H9 (cell line): ENCODE data around the gene ITGB8. TPM values are rescaled to one million over a fixed set of nuclear protein-coding genes. Genes with fewer than 3 reads are reported as not detected.

ENCODE experiments used
- DNase-seq: peaks from one replicate; pipeline ENCODE4 v3.0.0-alpha.2; 2017
- H2AFZ ChIP-seq: one replicate; pipeline ENCODE4 v1.6.1; 2013; ENCODE audit warnings: mild to moderate bottlenecking, low read length, control low read depth, moderate library complexity
- H2AK5ac ChIP-seq: 2 replicates; pipeline ENCODE4 v1.6.1; 2013; ENCODE audit warnings: low read length, control low read depth, mixed read lengths; ENCODE audit not compliant: insufficient read length
- H2BK120ac ChIP-seq: one replicate; pipeline ENCODE4 v1.6.1; 2013; ENCODE audit warnings: low read depth, mild to moderate bottlenecking, low read length, control low read depth, inconsistent platforms; ENCODE audit not compliant: poor library complexity, severe bottlenecking
- H2BK12ac ChIP-seq: 2 replicates; pipeline ENCODE4 v1.6.1; 2013; ENCODE audit warnings: low read length, control low read depth, mixed read lengths, low read depth; ENCODE audit not compliant: insufficient read length
- H2BK15ac ChIP-seq: 2 replicates; pipeline ENCODE4 v1.6.1; 2013; ENCODE audit warnings: low read depth, low read length, control low read depth
- H2BK20ac ChIP-seq: one replicate; pipeline ENCODE4 v1.6.1; 2013; ENCODE audit warnings: low read depth, mild to moderate bottlenecking, low read length, control low read depth, inconsistent platforms; ENCODE audit not compliant: poor library complexity, severe bottlenecking
- H2BK5ac ChIP-seq: 2 replicates; pipeline ENCODE4 v1.6.1; 2013; ENCODE audit warnings: low read length, control low read depth, mixed read lengths; ENCODE audit not compliant: insufficient read length
- H3K14ac ChIP-seq: 2 replicates; pipeline ENCODE4 v1.6.1; 2013; ENCODE audit warnings: low read length, control low read depth; ENCODE audit not compliant: insufficient read depth
- H3K18ac ChIP-seq: 2 replicates; pipeline ENCODE4 v1.6.1; 2013; ENCODE audit warnings: low read depth, mild to moderate bottlenecking, mixed read lengths, low read length, control low read depth; ENCODE audit not compliant: insufficient read length
- H3K23ac ChIP-seq: 2 replicates; pipeline ENCODE4 v1.6.1; 2013; ENCODE audit warnings: low read length, control low read depth, mixed read lengths, low read depth; ENCODE audit not compliant: insufficient read length
- H3K23me2 ChIP-seq: 2 replicates; pipeline ENCODE4 v1.6.1; 2013; ENCODE audit warnings: low read depth, mild to moderate bottlenecking, mixed read lengths, low read length, control low read depth; ENCODE audit not compliant: insufficient read length, poor library complexity, severe bottlenecking
- H3K27ac ChIP-seq: 2 replicates; pipeline ENCODE4 v1.5.1; 2013; ENCODE audit warnings: low read length, control low read depth, mixed read lengths, low read depth; ENCODE audit not compliant: insufficient read length
- H3K27me3 ChIP-seq: 2 replicates; pipeline ENCODE4 v1.6.1; 2013; ENCODE audit warnings: low read length, control low read depth, inconsistent platforms; ENCODE audit not compliant: insufficient read depth
- H3K4ac ChIP-seq: 2 replicates; pipeline ENCODE4 v1.6.1; 2013; ENCODE audit warnings: low read depth, mild to moderate bottlenecking, control low read depth, inconsistent platforms, low read length, moderate library complexity
- H3K4me1 ChIP-seq: 2 replicates; pipeline ENCODE4 v1.6.1; 2013; ENCODE audit warnings: low read length, control low read depth, inconsistent platforms; ENCODE audit not compliant: insufficient read depth
- H3K4me2 ChIP-seq: 2 replicates; pipeline ENCODE4 v1.6.1; 2013; ENCODE audit warnings: low read length, control low read depth, mixed read lengths; ENCODE audit not compliant: insufficient read length, insufficient read depth
- H3K56ac ChIP-seq: 2 replicates; pipeline ENCODE4 v1.6.1; 2013; ENCODE audit warnings: low read depth, mild to moderate bottlenecking, mixed read lengths, low read length, control low read depth; ENCODE audit not compliant: insufficient read length
- H3K79me1 ChIP-seq: 2 replicates; pipeline ENCODE4 v1.6.1; 2013; ENCODE audit warnings: low read depth, mild to moderate bottlenecking, moderate library complexity, low read length, control low read depth, inconsistent platforms; ENCODE audit not compliant: insufficient read depth, poor library complexity, severe bottlenecking
- H3K79me2 ChIP-seq: 2 replicates; pipeline ENCODE4 v1.6.1; 2013; ENCODE audit warnings: low read length, control low read depth, inconsistent platforms; ENCODE audit not compliant: insufficient read depth
- H3K9ac ChIP-seq: 2 replicates; pipeline ENCODE4 v1.6.1; 2013; ENCODE audit warnings: low read length, control low read depth, mixed read lengths; ENCODE audit not compliant: insufficient read length; ENCODE audit errors: extremely low read depth
- H3K9me3 ChIP-seq: one replicate; pipeline ENCODE4 v1.6.1; 2013; ENCODE audit warnings: low read depth, low read length, inconsistent platforms; ENCODE audit not compliant: control insufficient read depth
- H3T11ph ChIP-seq: one replicate; pipeline ENCODE4 v1.6.1; 2013; ENCODE audit warnings: mild to moderate bottlenecking, low read length, control low read depth, inconsistent platforms
- H4K20me1 ChIP-seq: one replicate; pipeline ENCODE4 v1.6.1; 2013; ENCODE audit not compliant: control insufficient read depth, insufficient read length, insufficient read depth
- H4K5ac ChIP-seq: 2 replicates; pipeline ENCODE4 v1.6.1; 2013; ENCODE audit warnings: low read depth, mild to moderate bottlenecking, mixed read lengths, low read length, control low read depth; ENCODE audit not compliant: insufficient read length
- H4K8ac ChIP-seq: replicated peaks from 2 replicates; pipeline ENCODE4 v1.6.1; 2013; ENCODE audit warnings: low read length, control low read depth, mixed read lengths, low read depth; ENCODE audit not compliant: insufficient read length
- H4K91ac ChIP-seq: 2 replicates; pipeline ENCODE4 v1.6.1; 2013; ENCODE audit warnings: low read depth, mild to moderate bottlenecking, moderate library complexity, mixed read lengths, low read length, control low read depth; ENCODE audit not compliant: insufficient read length
- H3K27ac Mint-ChIP-seq, 3 experiments: 2 replicates in 2 of 3; 3 replicates in 1 of 3; pipeline ENCODE4 v1.8.0; 2020 to 2021; ENCODE audit warnings: mixed read lengths in 3 of 3, mild to moderate bottlenecking in 1 of 3, moderate library complexity in 1 of 3
- H3K27me3 Mint-ChIP-seq: 2 replicates; pipeline ENCODE4 v1.8.0; 2021; ENCODE audit warnings: low read depth, mild to moderate bottlenecking, moderate library complexity, mixed read lengths
- H3K36me3 Mint-ChIP-seq, 3 experiments: 2 replicates in 2 of 3; 3 replicates in 1 of 3; pipeline ENCODE4 v1.8.0; 2020 to 2021; ENCODE audit warnings: low read depth in 3 of 3, mixed read lengths in 3 of 3; ENCODE audit not compliant: insufficient read depth in 1 of 3
- H3K4me1 Mint-ChIP-seq, 2 experiments: 2 replicates each; pipeline ENCODE4 v1.8.0; 2020; ENCODE audit warnings: mixed read lengths in 2 of 2
- H3K4me3 Mint-ChIP-seq, 2 experiments: 2 replicates in 1 of 2; 3 replicates in 1 of 2; pipeline ENCODE4 v1.8.0; 2020 to 2021; ENCODE audit warnings: mild to moderate bottlenecking in 2 of 2, mixed read lengths in 2 of 2, moderate library complexity in 1 of 2
- H3K9me3 Mint-ChIP-seq, 2 experiments: 2 replicates in 1 of 2; 3 replicates in 1 of 2; pipeline ENCODE4 v1.8.0; 2020; ENCODE audit warnings: mild to moderate bottlenecking in 2 of 2, mixed read lengths in 2 of 2, moderate library complexity in 1 of 2
- CTCF ChIP-seq: fragments of 200-600 bp; sonication (generic); conservative IDR thresholded peaks from 3 replicates; pipeline ENCODE4 v1.8.0; 2021; ENCODE audit warnings: antibody characterized with exemption, mild to moderate bottlenecking
- WGBS: extraction: QIAGEN DNeasy Blood & Tissue Kit; methylation state at CpG from one replicate; pipeline ENCODE4 v1.1.7; 2013; ENCODE audit warnings: missing lambda C conversion rate, low lambda C conversion rate, mixed read lengths; ENCODE audit not compliant: insufficient read length; ENCODE audit errors: extremely low coverage; 5-methylcytosine and 5-hydroxymethylcytosine counted together
- total RNA-seq: library from RNA; stranded (reverse); gene quantifications from 2 replicates; pipeline ENCODE4 v1.2.1, GENCODE V29; 2021

The ITGB8 gene
- total RNA-seq, 1 experiment from 2014 or later = 7.6 TPM

GRCh38 chr7:20316706-20317105 lies 14.0 kb upstream of the ITGB8 start:
- H2BK20ac ChIP-seq = no peak overlapping the region
- no peaks in the 10 kb centered on the region for H3K9me3 ChIP-seq
- no peak overlapping the region for H3K18ac ChIP-seq
- H3K9ac ChIP-seq = no peak overlapping the region
- Mint-ChIP-seq H3K36me3 (no peaks in the 10 kb centered on the region), H3K4me1 (peaks cover 5 to 9% of the 10 kb centered on the region in 2 experiments; a peak in 3 of 4 replicates), H3K4me3 (no peak overlapping the region), H3K9me3 (no peaks in the 10 kb centered on the region), H3K27me3 (no peaks in the 10 kb centered on the region), H3K27ac (no peak overlapping the region)
- H2BK5ac ChIP-seq = no peak overlapping the region
- no peak overlapping the region for H4K8ac ChIP-seq
- no peak for DNase-seq
- H3K23ac ChIP-seq = no peak overlapping the region
- H3K27me3 ChIP-seq = no peaks in the 10 kb centered on the region
- no peak overlapping the region for H2BK120ac ChIP-seq
- no CpG with 5 or more reads among the region's 4 CpGs for WGBS
- no peak overlapping the region for H3K14ac ChIP-seq
- 0 out of 2 replicates have a peak, but pooled peaks cover 3% of the 10 kb centered on the region for H3K4me1 ChIP-seq
- H3K56ac ChIP-seq = no peak overlapping the region
- H4K91ac ChIP-seq = no peak overlapping the region
- H2AFZ ChIP-seq = no peak overlapping the region
- H3K27ac ChIP-seq = no peak overlapping the region
- no peak overlapping the region for H2BK12ac ChIP-seq
- H3K79me1 ChIP-seq = no peaks in the 10 kb centered on the region
- no peak overlapping the region for H3K4ac ChIP-seq
- H2AK5ac ChIP-seq = no peak overlapping the region
- H4K5ac ChIP-seq = no peak overlapping the region
- no peak for TF ChIP-seq CTCF
- no peaks in the 10 kb centered on the region for H4K20me1 ChIP-seq
- no peak overlapping the region for H3K4me2 ChIP-seq
- no peaks in the 10 kb centered on the region for H3K79me2 ChIP-seq
- H3K23me2 ChIP-seq = no peaks in the 10 kb centered on the region
- H2BK15ac ChIP-seq = no peak overlapping the region
- H3T11ph ChIP-seq = no peak overlapping the region
